CD1c-positive myeloid dendritic cell (primary cell): ENCODE results near the gene FAM161A.
"Not testable (repeated sequence)": the region's sequence is repeated elsewhere in the genome, so short reads cannot be mapped to it uniquely, and the experiment has no call there.

Experiments
- DNase-seq: peaks from one replicate; pipeline ENCODE4 v3.0.0-alpha.2; 2016; ENCODE audit errors: extremely low spot score

Gene FAM161A

GRCh38 chr2:61853847-61854563 is at the start of gene FAM161A:
TSS of gene FAM161A (minus strand) at chr2:61854060. CDS start at chr2:61854041, 19 bp downstream.
- peak; percentile 86 for DNase-seq

DNA sequence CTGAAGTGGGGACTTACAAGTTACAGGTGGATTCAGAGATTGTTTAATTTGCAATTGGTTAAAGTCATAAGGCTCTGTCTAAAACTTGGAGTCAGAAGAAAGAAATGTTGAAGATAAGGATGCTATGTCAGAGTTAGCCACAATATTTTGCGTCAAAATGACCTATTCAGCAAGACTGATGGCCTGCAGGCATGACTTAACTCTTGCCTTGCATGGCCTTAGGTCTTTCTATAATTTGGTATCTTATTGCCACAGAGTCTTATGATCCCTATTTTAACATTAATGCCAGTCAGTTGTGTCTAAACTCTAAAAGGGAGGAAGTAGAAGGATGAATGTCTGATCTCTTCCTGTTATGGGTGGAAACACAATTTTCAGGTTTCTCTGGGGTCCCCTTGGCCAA is 46.4 kb upstream of the FAM161A start:
- DNase-seq, result no peak

GRCh38 chr2:61898810-61899209 is 45.0 kb upstream of the FAM161A start:
- DNase-seq, result no peak

DNA sequence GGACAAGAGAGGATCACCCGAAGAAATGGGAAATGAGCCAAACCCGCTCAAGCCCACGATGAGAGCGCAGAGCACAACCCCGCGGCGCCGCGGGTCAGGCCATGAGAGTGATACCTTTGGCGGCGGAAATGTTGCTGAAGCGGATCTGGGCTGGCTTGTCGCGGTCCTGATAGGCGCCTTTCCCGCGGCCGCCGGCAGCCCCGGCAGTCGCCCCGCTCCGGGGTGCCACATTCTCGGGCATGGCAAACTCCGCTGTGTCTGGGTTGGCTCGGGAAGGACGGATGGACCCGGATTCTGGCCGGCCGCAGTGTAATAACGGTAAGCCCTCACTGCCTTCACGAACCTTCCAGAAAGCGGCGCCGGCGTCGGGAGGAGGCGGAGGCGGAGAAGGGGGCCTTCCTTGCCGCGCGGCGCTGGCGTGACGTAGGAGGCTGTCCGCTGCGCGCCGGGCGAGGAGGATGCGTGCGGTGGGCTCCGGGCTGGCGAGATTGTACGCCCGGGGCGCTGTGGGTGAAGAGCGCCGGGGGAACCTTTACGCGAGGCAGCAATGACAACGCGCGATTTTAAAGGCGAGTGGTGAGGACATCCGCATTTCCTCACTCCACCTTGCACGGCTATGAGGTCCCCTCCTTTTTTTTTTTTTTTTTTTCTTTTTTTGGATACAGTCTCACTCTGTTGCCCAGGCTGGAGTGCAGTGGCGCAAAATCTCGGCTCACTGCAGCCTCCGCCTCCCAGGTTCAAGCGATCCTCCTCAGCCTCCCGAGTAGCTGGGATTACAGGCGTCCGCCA is 34.6 kb upstream of the FAM161A start, which contains the start of gene CCT4:
Gene CCT4 (minus strand): TSS at position 390 of the 789 bp plus-strand sequence. CDS start 149 bp downstream, at position 241.
- DNase-seq, result peak; percentile 92

DNA sequence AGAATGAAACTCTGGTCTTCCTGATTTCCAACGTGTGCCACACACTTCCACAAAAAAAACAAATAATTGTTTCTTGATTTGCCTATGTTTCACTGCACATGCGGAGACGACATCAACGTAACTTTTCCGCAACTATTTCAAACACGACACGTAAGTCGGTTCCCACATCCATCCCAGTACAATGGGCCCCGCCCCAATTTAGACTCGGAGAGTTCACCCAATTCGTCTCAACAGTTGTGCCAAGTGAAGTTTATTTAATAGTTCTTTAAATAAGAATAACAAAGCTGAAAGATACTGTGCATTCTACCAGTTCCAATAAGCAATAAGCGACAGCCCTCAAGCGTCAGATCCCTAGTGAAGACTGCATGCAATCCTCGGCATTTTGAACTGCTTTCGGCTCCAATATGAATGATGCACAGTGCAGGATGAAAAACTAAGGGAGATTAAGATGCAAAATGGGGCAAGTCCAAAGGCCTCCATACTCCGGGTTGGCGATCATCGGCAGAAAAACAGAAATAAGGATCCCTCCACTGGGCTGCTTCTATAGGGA is 33.9 kb upstream of the FAM161A start:
- peak; percentile 48 for DNase-seq

GRCh38 chr2:61885896-61886603 is 32.2 kb upstream of the FAM161A start:
- no peak for DNase-seq

GRCh38 chr2:61882850-61883249 is 29.0 kb upstream of the FAM161A start:
- DNase-seq, result no peak

GRCh38 chr2:61879351-61879750 is 25.5 kb upstream of the FAM161A start:
- DNase-seq, result not testable (repeated sequence)

GRCh38 chr2:61878761-61879160 is 24.9 kb upstream of the FAM161A start:
- DNase-seq, result no peak

DNA sequence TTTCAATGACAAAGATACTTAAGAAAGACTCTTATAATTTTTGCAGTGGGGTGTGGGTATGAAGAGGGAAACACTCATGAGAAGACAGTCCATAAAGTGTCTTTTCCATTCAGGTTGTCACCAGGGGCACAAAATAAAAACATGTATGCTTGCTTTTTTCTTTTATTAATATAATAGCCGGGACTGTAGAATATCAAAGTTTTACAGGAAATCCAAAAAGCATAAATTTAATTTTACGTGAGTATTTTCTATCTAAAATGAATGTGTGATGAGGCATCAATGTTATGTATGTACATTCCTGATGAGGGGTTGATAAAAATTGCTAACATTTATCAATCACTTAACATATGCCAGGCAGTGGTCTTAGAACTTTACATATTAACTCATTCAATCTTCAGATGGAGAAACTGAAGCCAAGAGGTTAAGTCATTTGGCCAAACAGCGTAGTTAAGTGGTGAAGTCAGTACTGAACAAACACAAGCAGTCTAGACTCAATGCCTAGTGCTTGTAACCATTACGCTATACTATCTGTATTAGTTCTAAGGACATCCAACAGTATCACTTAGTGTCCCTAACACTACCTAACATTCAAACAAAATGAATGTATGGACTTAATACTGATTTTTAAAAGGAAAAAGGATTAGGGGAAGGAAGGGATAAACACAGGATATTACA is 23.8 kb upstream of the FAM161A start:
- no peak for DNase-seq

DNA sequence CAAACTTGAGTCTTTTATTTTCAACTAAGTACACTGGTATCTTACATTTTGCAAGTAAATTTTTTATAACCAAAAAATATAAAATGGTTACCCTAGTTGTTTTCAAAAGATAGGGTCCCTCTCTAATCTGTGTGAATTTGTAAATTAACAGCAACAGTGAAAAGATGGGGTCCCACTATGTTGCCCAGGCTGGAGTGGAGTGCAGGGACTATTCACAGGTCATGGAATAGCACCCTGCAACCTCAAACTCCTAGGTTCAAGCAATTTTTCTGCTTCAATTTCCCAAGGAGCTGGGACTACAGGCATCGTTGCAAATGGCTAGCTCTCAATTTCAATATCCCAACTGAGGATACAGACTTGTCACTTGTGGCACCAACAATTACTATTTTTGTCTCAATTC is 22.5 kb upstream of the FAM161A start:
- DNase-seq, result no peak

- not testable (repeated sequence) for DNase-seq
These were observed 12.7 kb upstream of the FAM161A start for GRCh38 chr2:61866482-61867089.

GRCh38 chr2:61862085-61862484 is 8.2 kb upstream of the FAM161A start:
- no peak for DNase-seq

DNA sequence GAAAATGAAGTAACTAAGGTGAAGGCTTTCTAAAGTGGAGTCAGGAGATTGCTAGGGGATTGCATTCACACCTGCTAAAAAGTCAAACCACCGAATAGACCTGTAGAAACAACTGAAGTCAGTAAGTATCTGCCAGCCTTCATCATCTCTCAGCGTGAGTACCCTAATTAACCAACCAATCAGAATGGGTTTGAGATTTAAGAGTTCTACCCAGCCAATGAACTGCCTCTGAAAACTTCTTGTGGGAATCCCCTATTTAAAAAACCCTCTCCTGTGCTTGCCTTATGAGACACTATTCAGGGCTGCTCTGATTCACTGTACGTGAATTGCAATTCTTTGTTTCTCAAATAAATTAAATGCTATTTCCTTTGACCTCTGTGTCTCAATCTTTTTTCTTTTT is 3.4 kb upstream of the FAM161A start:
- DNase-seq, result no peak

GRCh38 chr2:61855318-61855613 is 1.4 kb upstream of the FAM161A start:
- no peak for DNase-seq

GRCh38 chr2:61854564-61855317 is 881 bp upstream of the FAM161A start:
- DNase-seq, result peak; percentile 96

- peak; percentile 2 for DNase-seq
These were observed 594 bp downstream of the FAM161A start for GRCh38 chr2:61853086-61853846.

DNA sequence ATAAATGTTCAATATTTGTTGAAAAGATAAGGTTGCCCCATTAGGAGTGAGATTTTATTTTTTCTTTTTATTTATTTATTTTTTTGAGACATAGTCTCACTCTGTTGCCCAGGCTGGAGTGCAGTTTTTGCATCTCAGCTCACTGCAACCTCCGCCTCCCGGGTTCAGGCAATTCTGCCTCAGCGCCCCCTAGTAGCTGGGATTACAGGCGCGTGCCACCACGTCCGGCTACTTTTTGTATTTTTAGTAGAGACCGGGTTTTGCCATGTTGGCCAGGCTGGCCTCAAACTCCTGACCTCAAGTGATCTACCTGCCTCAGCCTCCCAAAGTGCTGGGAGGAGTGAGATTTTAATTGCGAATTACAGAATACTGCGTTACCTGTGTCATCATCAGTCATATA is 2.6 kb downstream of the FAM161A start:
- not testable (repeated sequence) for DNase-seq

GRCh38 chr2:61845320-61845719 is 8.5 kb downstream of the FAM161A start:
- DNase-seq, result no peak

DNA sequence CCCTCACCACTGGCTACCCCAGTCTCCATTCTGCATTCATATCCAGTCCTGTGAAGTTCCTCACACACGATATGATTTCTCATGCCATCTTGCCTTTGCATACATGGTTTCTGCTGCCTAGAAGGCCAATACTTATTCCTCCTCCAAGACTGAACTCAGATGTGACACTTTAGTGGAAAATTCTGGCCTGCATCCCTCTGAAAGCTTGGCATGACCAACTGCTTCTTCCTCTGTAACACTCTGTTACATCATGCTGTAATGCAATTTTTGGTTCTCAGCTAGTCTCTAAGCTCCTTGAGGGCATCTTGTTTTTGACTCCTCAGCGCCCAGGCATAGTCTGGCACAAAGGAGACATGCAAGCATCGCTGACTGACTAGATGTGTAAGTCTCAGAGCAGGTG is 12.6 kb downstream of the FAM161A start:
- DNase-seq, result no peak
